ENCODE measurements around the gene TIMM17A.
A peak's percentile ranks its signal among the peaks of the same experiment; 100 is the strongest.

The TIMM17A gene

GRCh38 chr1:201930137-201930536, 25.2 kb upstream of the TIMM17A start:
- TF ChIP-seq, protein P1, sequence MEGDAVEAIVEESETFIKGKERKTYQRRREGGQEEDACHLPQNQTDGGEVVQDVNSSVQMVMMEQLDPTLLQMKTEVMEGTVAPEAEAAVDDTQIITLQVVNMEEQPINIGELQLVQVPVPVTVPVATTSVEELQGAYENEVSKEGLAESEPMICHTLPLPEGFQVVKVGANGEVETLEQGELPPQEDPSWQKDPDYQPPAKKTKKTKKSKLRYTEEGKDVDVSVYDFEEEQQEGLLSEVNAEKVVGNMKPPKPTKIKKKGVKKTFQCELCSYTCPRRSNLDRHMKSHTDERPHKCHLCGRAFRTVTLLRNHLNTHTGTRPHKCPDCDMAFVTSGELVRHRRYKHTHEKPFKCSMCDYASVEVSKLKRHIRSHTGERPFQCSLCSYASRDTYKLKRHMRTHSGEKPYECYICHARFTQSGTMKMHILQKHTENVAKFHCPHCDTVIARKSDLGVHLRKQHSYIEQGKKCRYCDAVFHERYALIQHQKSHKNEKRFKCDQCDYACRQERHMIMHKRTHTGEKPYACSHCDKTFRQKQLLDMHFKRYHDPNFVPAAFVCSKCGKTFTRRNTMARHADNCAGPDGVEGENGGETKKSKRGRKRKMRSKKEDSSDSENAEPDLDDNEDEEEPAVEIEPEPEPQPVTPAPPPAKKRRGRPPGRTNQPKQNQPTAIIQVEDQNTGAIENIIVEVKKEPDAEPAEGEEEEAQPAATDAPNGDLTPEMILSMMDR (IDR thresholded peaks at IDR 0.05): no peak
- Histone ChIP-seq H3K27me3 (ENCODE audit: control insufficient read depth, insufficient read depth, low read length) (no peaks in the 10 kb centered on the region), H3K9ac (no peak overlapping the region), H3K27ac (no peak overlapping the region), H3K4me3 (ENCODE audit: low read depth, low read length) (no peak overlapping the region), H3K36me3 (ENCODE audit: control insufficient read depth, insufficient read depth, low read length) (no peaks in the 10 kb centered on the region), H3K9me3 (ENCODE audit: control insufficient read depth, low read length) (no peaks in the 10 kb centered on the region), H3K79me2 (no peaks in the 10 kb centered on the region), H3K4me1 (no peaks in the 10 kb centered on the region), H2AFZ (no peak overlapping the region), H3K4me2 (ENCODE audit: low read length) (no peak overlapping the region)

DNA sequence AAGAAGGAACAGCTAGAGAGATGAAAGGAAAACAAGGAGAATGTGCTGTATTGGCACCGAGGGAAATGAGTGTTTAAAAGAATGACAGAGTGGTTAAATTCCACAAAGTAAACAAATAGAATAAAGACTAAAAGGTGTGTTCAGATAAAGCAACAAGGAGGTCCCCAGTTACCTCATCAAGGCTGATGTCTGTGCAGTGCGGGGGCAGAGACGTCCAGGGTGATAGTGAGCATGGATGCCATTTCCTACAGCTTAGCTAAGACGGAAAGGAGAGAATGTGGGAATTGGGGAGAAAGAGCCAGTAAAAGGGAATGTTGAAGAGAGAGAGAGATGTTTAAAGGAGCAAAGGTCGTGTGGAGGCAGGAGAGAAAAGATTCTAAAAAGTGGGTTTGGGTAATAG, 24.5 kb upstream of the TIMM17A start:
- Histone ChIP-seq H3K4me3 (ENCODE audit: low read depth, low read length) (no peak overlapping the region), H3K4me2 (ENCODE audit: low read length) (no peak overlapping the region), H3K36me3 (ENCODE audit: control insufficient read depth, insufficient read depth, low read length) (no peaks in the 10 kb centered on the region), H3K79me2 (no peaks in the 10 kb centered on the region), H3K27me3 (ENCODE audit: control insufficient read depth, insufficient read depth, low read length) (no peaks in the 10 kb centered on the region), H3K27ac (no peak overlapping the region), H3K9ac (no peak overlapping the region), H3K4me1 (no peaks in the 10 kb centered on the region), H2AFZ (no peak overlapping the region), H3K9me3 (ENCODE audit: control insufficient read depth, low read length) (no peaks in the 10 kb centered on the region)
- TF ChIP-seq, protein P1 (IDR thresholded peaks at IDR 0.05): no peak

- peak overlapping the region; percentile 34 for H2AFZ ChIP-seq
- no peaks in the 10 kb centered on the region for H3K27me3 ChIP-seq (ENCODE audit: control insufficient read depth, insufficient read depth, low read length)
- TF ChIP-seq, protein P1 (IDR thresholded peaks at IDR 0.05): no peak
- no peaks in the 10 kb centered on the region for H3K9me3 ChIP-seq (ENCODE audit: control insufficient read depth, low read length)
- peak overlapping the region; percentile 44 for H3K27ac ChIP-seq
- no peaks in the 10 kb centered on the region for H3K36me3 ChIP-seq (ENCODE audit: control insufficient read depth, insufficient read depth, low read length)
- H3K79me2 ChIP-seq: no peaks in the 10 kb centered on the region
- peak overlapping the region; percentile 8 for H3K4me2 ChIP-seq (ENCODE audit: low read length)
- peaks cover under 1% of the 10 kb centered on the region for H3K4me1 ChIP-seq
- no peak overlapping the region for H3K9ac ChIP-seq
- no peak overlapping the region for H3K4me3 ChIP-seq (ENCODE audit: low read depth, low read length)
Measured at GRCh38 chr1:201933840-201934430, 21.4 kb upstream of the TIMM17A start.

DNA sequence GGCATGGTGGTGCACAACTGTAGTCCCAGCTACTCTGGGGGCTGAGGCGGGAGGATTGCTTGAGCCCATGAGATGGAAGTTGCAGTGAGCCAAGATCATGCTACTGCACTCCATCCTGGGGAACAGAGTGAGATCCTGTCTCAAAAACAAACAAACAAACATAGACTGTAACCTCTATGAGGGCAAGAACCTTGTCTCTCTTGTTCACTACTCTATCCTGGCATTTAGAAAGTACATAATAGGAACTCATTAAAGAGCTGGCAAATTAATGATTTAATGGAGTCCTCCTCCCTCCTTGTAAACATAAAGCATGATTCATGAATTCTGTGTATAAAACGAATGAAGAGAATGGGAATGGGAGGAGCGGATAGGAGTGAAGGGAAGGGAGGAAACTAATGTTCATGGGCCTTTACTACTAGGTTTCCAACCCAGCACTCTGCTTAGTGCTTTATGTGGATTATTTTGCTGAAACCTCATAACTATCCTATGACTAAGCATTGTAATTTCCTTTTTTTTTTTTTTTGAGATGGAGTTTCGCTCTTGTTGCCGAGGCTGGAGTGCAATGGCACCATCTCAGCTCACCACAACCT, 17.6 kb upstream of the TIMM17A start:
- no peak overlapping the region for H3K27ac ChIP-seq
- H3K27me3 ChIP-seq (ENCODE audit: control insufficient read depth, insufficient read depth, low read length): no peaks in the 10 kb centered on the region
- H3K9ac ChIP-seq: no peak overlapping the region
- no peaks in the 10 kb centered on the region for H3K9me3 ChIP-seq (ENCODE audit: control insufficient read depth, low read length)
- H3K4me2 ChIP-seq (ENCODE audit: low read length): no peak overlapping the region
- H2AFZ ChIP-seq: no peak overlapping the region
- H3K36me3 ChIP-seq (ENCODE audit: control insufficient read depth, insufficient read depth, low read length): no peaks in the 10 kb centered on the region
- peaks cover 7% of the 10 kb centered on the region for H3K4me1 ChIP-seq
- H3K79me2 ChIP-seq: no peaks in the 10 kb centered on the region
- H3K4me3 ChIP-seq (ENCODE audit: low read depth, low read length): no peak overlapping the region
- TF ChIP-seq, protein P1 (IDR thresholded peaks at IDR 0.05): no peak
